Cerebellar cortex (tissue), 1 donor: Measurements from ENCODE around the gene C16orf95.
"Not testable (repeated sequence)": the region's sequence is repeated elsewhere in the genome, so short reads cannot be mapped to it uniquely, and the experiment has no call there.

Source experiments
- DNase-seq: peaks from one replicate; pipeline ENCODE4 v3.0.0-alpha.2; 2015; ENCODE audit warnings: low spot score

The C16orf95 gene

GRCh38 chr16:87316923-87317749 lies at the start of gene C16orf95:
Gene C16orf95, minus strand, starts transcription at chr16:87317392. Its CDS starts 150 bp downstream, at chr16:87317242.
- peak; percentile 95 for DNase-seq

- no peak for DNase-seq
Measured at GRCh38 chr16:87366930-87367329, 49.7 kb upstream of the C16orf95 start.

- DNase-seq = no peak
Measured at GRCh38 chr16:87366288-87366687, 49.1 kb upstream of the C16orf95 start.

- no peak for DNase-seq
Measured at GRCh38 chr16:87365021-87365713, 48.0 kb upstream of the C16orf95 start.

GRCh38 chr16:87363771-87364455 lies 46.7 kb upstream of the C16orf95 start:
- peak; percentile 94 for DNase-seq

- DNase-seq = not testable (repeated sequence)
Measured at GRCh38 chr16:87362828-87363559, 45.8 kb upstream of the C16orf95 start.

GRCh38 chr16:87361916-87362619 lies 44.9 kb upstream of the C16orf95 start:
- no peak for DNase-seq

GRCh38 chr16:87360862-87361610 lies 43.8 kb upstream of the C16orf95 start:
- no peak for DNase-seq

- no peak for DNase-seq
Measured at GRCh38 chr16:87359121-87359520, 41.9 kb upstream of the C16orf95 start.

- DNase-seq = peak; percentile 57
Measured at GRCh38 chr16:87358696-87359095, 41.5 kb upstream of the C16orf95 start.

GRCh38 chr16:87358250-87358649 lies 41.1 kb upstream of the C16orf95 start:
- DNase-seq = peak; percentile 96

GRCh38 chr16:87356491-87356853 lies 39.3 kb upstream of the C16orf95 start:
- DNase-seq = no peak

- DNase-seq = no peak
Measured at GRCh38 chr16:87353613-87354012, 36.4 kb upstream of the C16orf95 start.

- no peak for DNase-seq
Measured at GRCh38 chr16:87352818-87353217, 35.6 kb upstream of the C16orf95 start.

- peak; percentile 82 for DNase-seq
Measured at GRCh38 chr16:87351320-87351698, 34.1 kb upstream of the C16orf95 start.

- peak; percentile 77 for DNase-seq
Measured at GRCh38 chr16:87350681-87351319, 33.6 kb upstream of the C16orf95 start.

- no peak for DNase-seq
Measured at GRCh38 chr16:87350031-87350430, 32.8 kb upstream of the C16orf95 start.

GRCh38 chr16:87348616-87349157 lies 31.5 kb upstream of the C16orf95 start:
- peak; percentile 52 for DNase-seq

GRCh38 chr16:87347932-87348615 lies 30.9 kb upstream of the C16orf95 start:
- no peak for DNase-seq
